ENCODE results near the gene TMEM19.

The TMEM19 gene

DNA sequence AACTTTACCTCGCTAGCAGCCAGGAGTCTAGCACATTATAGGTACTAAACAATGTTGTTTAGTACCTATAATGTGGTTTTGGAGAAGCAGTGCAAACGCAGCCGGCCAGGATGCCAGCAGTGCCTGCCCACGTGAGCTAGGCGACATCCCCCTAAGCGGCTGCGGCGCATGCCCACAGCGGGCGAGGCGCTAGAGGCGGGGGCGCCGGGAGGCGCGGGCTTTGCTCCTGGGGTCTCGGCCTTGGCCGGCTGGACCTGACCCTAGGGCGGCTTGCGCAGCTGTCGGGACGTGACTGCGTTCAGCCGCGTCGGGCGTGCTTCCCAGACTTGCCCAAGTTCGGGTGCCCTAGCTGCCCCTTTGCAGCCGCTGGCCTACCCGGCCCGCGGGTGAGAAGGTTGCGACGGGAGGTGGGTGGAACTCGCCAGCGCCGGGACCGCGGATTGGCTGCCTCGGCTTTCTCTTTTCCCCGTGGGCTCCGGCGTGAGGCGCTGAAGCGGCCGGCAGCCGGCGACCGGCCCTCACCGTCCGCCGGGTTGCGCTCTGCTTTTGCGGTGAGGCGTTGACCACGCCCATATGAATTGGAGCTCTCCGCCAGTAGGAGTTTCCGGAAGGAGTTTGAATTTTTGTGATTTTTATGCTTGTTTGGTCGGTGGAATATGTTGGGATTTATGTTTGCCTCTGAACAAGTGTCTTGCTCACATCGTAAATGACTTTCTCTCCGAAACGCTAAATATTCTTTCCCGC, at the start of gene TMEM19:
TMEM19 (plus strand) TSS at position 169 of the 744 bp plus-strand sequence. CDS start 599 bp downstream, outside the sequence.
- peak; percentile 92 for DNase-seq (ENCODE audit: low spot score)

DNA sequence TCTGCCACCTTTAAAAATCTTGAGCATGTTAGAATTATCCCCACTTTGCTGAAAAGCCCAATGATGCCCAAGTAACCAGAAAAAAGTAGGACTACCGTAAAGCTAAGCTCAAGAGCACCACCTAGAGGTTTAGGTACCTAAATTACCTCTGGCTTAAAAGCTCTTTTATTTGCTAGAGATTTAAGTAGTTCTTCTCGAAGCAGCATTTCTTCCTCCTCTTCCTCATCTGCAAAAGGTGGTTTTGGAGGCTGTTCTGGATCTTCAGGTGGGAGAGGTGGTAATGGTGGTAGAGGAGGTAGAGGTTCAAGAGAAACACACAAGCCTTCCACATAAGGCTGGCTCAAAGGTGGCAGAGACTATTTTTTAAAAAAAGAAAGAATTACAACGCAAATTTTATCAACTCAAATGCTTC, 49.2 kb upstream of the TMEM19 start:
- DNase-seq (ENCODE audit: low spot score), result peak; percentile 75

DNA sequence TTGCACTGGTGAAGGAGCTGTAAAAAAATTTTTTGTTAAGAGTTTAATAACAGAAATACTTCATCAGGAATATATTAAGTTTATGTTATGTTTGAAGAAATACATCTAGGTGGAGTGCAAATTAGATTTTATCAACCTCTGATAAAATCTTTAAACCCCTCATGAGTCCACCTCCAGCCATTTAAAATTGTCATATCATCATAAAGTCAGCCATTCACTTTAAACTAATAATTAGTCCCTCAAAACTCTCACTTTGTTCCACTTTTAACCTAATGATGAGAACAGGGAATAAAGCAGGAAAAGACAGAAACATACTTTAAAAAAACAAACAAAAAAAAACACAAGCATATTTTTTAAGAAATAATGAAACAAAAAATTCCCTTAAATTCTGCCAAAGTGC, 47.4 kb upstream of the TMEM19 start:
- no peak for DNase-seq (ENCODE audit: low spot score)

DNA sequence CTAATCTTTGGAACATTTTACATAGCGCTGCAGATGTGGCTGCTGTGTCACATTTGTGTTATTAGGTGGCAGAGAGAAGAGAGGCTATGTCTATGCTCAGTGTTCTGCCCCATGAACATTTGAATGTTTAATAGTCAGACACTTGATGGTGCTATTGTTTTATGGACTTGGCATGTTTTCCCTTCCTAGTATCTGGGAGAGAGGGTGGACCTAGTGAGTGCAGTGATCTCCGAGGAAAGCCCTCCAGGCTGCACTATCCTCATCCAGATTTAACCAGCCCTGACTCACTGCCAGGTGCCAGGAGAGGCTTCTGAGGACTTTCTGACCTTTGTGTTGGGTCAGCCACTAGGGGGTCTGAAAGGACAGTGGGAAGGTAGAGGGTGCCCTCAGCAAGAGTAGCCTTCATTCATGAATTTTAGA, 46.5 kb upstream of the TMEM19 start:
- DNase-seq (ENCODE audit: low spot score), result no peak

DNA sequence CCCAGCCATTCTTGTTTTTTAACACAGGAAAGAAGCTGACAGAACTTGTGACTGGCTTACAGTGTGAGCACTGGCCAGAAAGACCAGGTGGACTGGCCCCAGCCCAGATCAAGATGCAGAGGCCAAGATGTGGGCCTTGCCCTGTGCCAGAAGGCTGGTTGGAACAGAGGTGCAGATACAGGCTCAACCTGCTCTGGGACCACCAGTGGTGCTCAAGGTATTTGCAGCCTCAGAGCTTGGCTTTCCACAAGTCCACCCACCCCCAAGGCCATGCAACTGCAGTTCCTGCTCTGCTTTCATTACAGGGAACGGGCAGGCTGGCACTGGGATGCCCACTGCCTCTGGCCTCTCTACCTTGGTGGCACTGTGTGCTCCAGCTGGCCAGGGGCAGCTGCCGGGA, 45.6 kb upstream of the TMEM19 start:
- DNase-seq (ENCODE audit: low spot score), result peak; percentile 6

DNA sequence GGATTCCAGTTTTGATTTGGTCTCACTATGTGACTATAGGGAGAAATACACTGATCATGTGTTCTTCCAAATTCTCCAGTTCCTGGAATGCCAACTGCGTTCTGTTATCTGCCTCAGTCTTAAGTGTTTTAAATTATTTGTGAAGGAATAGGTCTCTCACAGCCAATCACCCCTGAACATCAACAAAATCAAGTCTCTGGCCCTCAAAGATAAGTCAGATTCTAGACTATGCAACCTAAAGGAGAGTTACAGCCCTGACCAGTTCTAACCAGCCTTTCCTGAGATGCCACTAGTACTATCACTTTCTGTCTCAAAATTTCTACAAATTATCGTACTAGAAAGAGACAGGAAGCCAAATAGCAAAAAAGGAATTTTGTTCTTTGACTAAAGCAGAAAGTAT, 44.5 kb upstream of the TMEM19 start:
- DNase-seq (ENCODE audit: low spot score), result no peak

DNA sequence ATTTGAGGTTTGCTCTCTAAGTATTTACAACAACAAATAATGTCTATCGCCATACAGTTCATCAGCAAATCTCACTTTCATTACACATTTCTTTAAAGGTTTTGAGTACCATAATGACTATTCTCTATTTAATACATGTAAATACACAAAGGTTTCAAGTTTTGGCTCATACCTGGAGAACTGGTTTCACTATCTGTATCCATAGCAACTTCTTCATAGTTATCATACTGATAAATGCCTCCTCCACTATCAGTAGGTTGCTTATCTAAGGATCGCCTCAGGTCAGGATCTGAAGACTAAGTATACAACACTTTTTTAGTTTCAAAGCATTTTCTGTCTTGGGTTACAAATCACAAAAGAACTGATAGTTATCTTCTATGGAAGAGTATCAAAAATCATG, 43.6 kb upstream of the TMEM19 start:
- DNase-seq (ENCODE audit: low spot score), result no peak

DNA sequence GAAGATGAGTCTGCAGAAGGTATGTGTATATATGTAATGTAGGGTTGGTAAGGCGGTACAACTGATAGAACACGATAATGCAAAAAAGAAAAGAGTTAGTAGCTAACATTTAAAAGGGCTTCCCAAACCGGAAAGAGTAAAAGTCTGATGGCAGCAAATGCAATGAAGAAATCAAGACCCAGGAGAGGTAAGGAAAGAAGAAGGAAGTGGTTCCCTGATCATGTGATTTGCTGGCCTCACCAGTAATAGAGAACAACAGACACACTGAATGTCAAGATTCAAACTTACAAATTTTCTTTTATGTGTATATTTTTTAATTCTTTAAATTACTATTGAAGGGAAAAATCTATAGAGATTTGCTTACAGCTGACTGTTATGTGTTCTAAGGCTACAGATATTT, 40.6 kb upstream of the TMEM19 start:
- DNase-seq (ENCODE audit: low spot score), result no peak

DNA sequence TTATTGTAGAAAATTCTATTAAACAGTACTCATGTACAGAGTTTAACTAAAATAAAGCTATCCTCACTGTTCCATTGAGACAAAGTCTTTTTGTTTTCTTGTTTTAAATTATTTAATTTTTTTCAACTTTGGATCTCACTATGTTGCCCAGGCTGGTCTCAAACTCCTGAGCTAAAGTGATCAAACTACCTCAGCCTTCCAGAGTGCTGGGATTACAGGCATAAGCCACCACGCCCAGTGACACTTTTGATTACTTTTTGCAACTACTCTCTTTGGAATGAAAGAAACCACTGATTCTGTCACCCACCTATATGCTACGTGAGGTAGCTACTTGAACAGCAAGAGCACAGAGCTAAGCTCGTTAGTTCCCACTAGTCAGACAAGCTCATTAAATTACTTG, 39.4 kb upstream of the TMEM19 start:
- DNase-seq (ENCODE audit: low spot score), result no peak

DNA sequence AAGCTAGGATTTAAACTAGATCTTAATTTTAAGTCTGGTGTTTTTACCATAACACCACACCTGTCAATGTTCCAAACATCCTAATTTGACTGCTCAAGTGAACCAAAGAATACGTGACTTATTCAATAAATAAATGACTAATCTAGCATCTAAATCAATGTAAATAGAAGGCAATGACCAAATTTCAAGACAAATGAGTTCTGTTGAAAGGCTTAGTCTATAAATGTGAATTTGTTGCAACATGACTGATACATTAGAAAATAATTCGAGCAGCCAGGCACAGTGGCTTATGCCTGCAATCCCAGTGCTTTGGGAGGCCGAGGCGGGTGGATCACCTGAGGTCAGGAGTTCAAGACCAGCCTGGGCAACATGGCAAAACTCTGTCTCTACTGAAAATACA, 37.3 kb upstream of the TMEM19 start:
- DNase-seq (ENCODE audit: low spot score), result no peak

DNA sequence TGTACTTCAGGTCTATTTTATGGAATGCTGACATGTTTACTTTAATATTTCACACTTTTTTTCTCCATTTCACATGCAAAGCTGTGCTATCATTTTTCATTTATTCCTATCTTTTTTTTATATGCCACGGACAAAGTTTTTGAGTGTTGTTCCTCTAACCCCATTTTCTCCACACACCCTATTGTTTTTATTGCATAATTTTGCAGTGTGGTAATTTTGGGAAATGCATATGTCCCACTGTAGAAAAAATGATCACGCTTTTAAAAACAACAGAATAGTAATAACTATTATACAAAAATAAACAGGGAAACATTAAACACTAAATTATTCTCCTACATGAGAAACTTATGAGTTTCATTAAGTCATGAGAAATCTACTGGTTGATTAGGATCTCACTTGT, 36.5 kb upstream of the TMEM19 start:
- DNase-seq (ENCODE audit: low spot score), result no peak

DNA sequence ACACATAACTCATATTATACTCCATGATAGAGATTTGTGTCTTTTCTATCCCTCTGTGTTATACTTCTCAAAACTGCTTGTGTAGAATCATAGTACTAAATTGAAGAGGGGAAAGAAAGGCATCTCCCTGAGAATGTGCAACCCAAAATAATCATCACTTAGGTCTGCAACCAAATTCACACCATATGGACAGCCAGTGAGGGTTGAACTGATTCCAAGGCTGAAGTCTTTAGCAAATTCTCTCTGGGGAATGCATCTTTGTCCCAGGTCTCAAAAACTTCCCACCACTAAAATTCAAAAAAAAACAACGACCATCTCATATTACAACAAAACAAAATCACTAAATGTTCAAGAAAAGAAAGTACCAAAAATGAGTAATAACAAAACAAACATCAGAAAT, 33.2 kb upstream of the TMEM19 start:
- peak; percentile 46 for DNase-seq (ENCODE audit: low spot score)

DNA sequence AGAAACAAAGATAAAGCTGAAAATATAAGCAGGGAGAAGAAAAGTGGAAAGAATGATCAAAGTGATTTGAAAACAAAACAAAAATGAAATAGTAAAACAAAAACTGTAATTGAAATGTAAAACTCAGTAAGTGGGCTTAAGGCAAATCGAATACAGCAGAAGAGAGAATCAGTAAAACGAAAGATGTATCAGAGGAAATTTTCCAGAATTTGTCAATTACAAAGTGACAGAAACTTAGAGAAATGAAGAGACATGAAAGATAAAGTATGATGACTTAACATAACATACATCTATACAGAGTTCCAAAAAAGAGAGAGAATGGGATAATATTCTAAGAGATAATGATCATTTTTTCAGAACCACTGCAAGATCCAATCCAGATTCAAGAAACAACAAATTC, 32.7 kb upstream of the TMEM19 start:
- DNase-seq (ENCODE audit: low spot score), result no peak

DNA sequence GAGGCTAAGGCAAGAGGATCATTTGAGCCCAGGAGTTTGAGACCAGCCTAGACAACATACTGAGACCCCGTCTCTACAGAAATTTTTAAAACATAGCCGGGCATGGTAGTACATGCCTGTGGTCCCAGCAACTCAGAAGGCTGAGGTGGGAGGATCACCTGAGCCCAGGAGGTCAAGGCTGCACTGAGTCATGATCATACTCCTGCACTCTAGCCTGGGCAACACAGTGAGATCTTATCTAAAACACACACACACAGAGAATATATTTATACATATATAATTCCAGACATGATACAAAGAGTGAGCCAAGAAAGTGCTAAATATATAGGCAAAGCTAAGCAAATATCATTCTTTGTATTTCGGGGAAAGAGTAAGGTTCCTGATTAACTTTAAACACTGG, 31.7 kb upstream of the TMEM19 start:
- DNase-seq (ENCODE audit: low spot score), result no peak

DNA sequence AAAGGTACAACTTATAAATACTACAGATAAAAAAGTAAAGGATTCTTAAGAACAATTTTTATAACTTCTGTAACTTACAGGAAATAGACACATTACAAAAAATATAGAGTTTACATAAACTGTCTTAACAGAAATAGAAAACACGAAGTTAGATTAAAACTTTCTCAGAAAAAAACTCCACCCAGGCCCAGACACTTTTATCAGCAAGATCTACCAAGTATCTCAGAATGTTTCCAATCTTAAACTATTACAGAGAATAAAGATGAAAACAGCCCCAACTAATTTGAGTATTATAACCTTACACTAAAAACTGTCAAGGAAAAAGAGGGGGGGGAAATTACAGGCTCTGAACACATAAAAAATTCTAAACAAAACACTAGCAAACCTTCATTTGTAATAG, 30.4 kb upstream of the TMEM19 start:
- no peak for DNase-seq (ENCODE audit: low spot score)

DNA sequence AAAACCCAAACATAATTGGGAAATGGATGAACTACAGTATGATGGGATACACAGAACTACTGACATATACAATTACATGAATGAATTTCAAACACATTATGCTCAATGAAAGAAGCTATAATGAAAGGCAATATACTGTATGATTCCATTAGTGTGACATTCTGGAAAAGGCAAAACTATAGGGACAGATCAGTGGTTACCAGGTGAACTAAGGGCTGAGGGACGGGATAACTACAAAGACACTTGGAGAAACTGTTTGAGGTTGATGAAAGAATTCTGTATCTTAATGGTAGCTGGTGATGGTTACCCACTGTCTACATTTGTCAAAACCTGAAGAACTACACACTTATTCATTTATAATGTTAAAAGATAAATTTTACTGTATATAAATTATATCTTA, 30.0 kb upstream of the TMEM19 start:
- no peak for DNase-seq (ENCODE audit: low spot score)

DNA sequence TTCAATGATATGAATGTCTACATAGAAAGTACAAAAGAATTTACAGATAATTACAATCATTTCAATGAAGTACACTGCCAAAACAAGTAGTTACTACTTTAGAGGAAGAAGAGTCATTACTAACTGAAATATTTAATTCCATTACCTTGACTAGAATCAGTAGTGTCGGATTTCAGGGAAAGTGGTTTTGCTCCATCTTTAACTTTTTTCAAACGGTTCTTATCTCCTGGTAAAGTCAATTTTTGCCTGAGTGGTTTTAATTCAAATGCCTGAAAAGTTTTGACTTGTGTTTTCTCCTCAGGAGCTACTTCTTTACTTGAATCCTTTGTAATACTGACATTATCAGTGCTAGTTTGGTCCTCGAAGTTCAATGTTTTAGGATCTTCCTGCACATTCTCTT, 29.1 kb upstream of the TMEM19 start:
- no peak for DNase-seq (ENCODE audit: low spot score)

DNA sequence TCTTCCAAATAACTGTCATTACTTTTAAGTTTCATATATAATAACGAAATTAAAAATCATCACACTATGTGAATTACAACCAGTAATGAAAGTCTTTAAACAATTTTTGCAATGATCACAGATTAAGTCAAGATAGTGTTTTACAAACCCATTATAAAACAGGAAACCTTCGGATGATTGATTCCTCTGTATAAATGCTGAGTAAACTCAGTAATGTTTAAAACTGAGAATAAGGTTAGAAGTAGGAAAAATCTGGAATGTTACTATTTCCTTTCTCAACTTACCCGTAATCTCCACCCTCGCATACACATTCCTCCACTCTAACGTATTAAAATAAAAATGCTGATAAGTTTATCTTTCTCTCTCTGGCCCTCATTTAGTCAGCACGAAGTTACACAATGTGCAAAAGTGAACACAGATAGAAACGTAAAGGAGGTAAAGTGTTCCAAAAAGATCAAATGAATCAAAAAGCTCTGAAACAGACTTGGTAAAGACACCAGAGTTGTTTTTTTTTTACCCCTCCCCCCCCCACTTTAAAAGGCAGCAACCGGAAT, 23.8 kb upstream of the TMEM19 start:
- no peak for DNase-seq (ENCODE audit: low spot score)

DNA sequence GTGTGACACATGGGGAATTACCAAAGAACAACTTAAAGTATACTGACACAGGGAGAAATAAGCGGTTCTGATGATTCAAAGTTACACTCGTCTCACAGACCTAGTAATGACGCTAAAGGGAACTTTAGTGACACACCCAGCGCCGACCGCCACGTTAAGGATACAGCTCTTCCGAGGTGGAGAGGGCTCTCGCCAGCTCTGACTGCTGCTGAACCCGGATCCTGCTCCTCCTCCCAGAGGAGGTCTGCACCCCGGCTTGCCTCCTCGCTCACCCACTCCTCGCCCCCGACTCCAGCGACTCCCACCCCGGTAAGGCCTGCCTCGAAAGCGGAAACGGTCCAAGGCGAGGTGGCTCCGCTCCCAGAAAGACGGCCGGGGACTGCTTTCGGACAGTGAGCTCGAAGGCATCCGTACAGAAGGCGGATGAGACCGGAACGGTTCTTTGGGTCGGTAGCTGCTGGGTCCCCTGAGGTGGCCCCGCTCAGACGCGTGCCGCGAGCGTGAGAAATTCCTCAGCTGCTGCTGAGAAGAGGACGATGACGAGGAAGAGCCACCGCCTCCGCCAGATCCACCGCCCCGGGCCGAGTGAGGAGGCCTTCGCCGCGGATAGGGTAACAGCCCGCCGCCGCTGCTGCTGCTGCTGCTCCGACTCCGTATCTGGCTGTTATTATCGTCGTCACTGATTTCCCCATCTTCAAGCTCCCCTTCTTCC, 22.9 kb upstream of the TMEM19 start:
- no peak for DNase-seq (ENCODE audit: low spot score)

DNA sequence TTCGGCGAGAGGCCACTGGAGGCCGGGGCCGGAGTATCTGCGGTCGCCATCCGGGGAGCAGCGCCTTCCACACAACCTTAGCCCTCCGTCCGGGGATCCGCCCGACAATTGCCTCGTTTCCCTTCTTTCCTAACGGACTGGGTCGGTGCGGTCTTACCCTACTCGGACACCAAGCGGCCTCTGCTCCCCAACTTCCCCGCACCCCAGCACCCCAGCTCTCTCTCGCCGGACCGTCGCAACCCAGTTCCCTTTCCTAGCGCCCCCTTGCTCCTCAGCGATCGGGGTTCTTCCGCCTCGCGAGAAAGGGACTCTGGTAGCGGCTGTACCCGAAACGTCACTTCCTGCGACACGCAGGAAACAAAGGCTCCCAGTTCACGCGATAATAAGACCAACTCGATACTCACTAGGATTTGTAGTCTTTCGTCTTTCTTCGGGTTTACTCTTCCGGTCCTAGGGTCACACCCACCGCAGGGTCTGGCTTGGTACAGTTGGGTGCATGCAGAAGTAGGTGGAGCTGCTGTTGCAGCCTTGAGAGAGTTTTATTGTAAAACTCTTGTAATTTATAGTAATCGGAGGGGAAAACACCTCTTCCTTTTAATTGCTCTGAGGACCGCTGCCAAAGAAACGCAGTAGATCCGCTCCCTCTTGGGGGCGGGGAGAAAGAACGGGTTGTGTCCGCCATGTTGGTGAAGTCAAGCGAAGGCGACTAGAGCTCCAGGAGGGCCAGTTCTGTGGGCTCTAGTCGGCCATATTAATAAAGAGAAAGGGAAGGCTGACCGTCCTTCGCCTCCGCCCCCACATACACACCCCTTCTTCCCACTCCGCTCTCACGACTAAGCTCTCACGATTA, 22.1 kb upstream of the TMEM19 start, which contains the start of the genes THAP2 and ZFC3H1:
THAP2 (plus strand) TSS at position 741 of the 850 bp plus-strand sequence. CDS start 209 bp downstream, outside the sequence.
ZFC3H1 (minus strand) TSS at position 288 of the 850 bp plus-strand sequence; CDS start at position 50, 238 bp downstream.
- peak; percentile 100 for DNase-seq (ENCODE audit: low spot score)

DNA sequence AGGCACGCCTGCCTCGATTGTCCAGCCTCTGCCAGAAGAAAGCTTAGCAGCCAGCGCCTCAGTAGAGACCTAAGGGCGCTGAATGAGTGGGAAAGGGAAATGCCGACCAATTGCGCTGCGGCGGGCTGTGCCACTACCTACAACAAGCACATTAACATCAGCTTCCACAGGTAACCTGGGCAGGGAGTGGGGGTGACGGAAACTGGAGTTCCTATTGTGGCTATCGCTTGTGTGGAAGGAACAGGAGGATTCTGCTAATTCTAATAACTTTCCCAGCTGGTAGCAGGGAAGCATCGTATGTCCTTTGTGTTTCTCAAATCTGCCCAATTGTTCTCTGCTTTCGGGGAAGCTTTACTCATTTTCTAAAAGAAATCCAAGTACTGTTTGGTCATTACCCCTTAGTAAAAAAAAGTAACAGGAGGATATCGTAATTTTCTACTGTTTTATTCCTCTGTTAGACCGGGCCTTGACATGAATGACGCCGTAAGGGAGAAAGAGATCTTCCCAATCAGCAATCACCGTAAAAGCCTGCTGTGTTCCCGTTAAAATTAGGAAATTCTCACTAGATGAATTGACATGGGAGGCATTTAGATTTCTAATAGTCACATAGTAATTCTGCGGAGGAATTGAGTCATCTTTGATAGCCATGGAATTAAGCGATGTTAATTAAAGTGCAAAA, 21.3 kb upstream of the TMEM19 start:
- DNase-seq (ENCODE audit: low spot score), result no peak

DNA sequence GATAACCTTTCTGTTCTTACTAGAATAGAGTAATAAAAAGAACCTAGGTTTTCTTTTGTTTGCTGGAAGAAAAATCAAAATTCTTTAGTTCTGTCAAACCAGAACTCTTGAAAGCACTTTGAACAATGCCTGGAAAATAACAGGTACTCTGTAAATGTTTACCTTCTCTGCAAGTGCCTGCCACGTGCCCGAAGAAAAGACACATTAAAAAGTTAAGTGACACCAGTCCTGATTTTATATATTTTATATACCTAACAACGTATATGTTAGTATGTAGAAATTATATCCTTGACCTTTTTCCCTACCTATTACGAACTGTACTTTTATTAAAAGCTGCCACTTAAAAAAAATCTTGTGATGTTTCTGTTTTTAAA, 20.8 kb upstream of the TMEM19 start:
- no peak for DNase-seq (ENCODE audit: low spot score)
